HepG2 (cell line): Measurements from ENCODE around the gene IRF2.

Source experiments
- CTCF ChIP-seq: sonication (generic); formaldehyde crosslinking; IDR thresholded peaks from 2 replicates; pipeline ENCODE4 v1.5.0; 2020; ENCODE audit warnings: mild to moderate bottlenecking, missing genetic modification reagents, moderate library complexity
- PHF8 ChIP-seq: sonication (generic); formaldehyde crosslinking; IDR thresholded peaks from 2 replicates; pipeline ENCODE4 v1.5.0; 2020; ENCODE audit warnings: missing genetic modification reagents

GRCh38 chr4:184471881-184472613 lies 2.3 kb downstream of the IRF2 start:
- TF ChIP-seq CTCF (CRISPR knock-in tag) (no peak), PHF8 (no peak)
